Activated CD4-positive, alpha-beta T cell treated with anti-CD3 and anti-CD28 coated beads for 24 hours (primary cell): ENCODE data around the gene ASXL1.
"Not testable (repeated sequence)": the region's sequence is repeated elsewhere in the genome, so short reads cannot be mapped to it uniquely, and the experiment has no call there.

Experiments used
- DNase-seq, 2 donors: peaks; one replicate each; pipeline ENCODE4 v3.0.0-alpha.2; 2020; ENCODE audit warnings: low read depth in 2 of 2

ASXL1 gene

GRCh38 chr20:32337937-32338661 lies 20.0 kb upstream of the ASXL1 start:
- no peak for DNase-seq

- DNase-seq: no peak
Measured at GRCh38 chr20:32338665-32339064, 19.5 kb upstream of the ASXL1 start.

- DNase-seq: no peak
Measured at GRCh38 chr20:32339116-32339515, 19.0 kb upstream of the ASXL1 start.

- not testable (repeated sequence) for DNase-seq
Measured at GRCh38 chr20:32341053-32341452, 17.1 kb upstream of the ASXL1 start.

- no peak for DNase-seq
Measured at GRCh38 chr20:32343439-32343838, 14.7 kb upstream of the ASXL1 start.

- DNase-seq: no peak
Measured at GRCh38 chr20:32344835-32345506, 13.2 kb upstream of the ASXL1 start.

- no peak for DNase-seq
Measured at GRCh38 chr20:32348207-32348606, 9.9 kb upstream of the ASXL1 start.

GRCh38 chr20:32350421-32350820 lies 7.7 kb upstream of the ASXL1 start:
- DNase-seq: no peak

GRCh38 chr20:32352121-32352720 lies 5.9 kb upstream of the ASXL1 start:
- no peak for DNase-seq

- no peak for DNase-seq
Measured at GRCh38 chr20:32353848-32354496, 4.2 kb upstream of the ASXL1 start.

- no peak for DNase-seq
Measured at GRCh38 chr20:32354592-32355416, 3.3 kb upstream of the ASXL1 start.

- DNase-seq: no peak
Measured at GRCh38 chr20:32355417-32355841, 2.7 kb upstream of the ASXL1 start.

- not testable (repeated sequence) for DNase-seq
Measured at GRCh38 chr20:32355907-32356621, 2.1 kb upstream of the ASXL1 start.

- DNase-seq: no peak
Measured at GRCh38 chr20:32356622-32357374, 1.3 kb upstream of the ASXL1 start.

- no peak for DNase-seq
Measured at GRCh38 chr20:32357375-32357868, 709 bp upstream of the ASXL1 start.

- no peak for DNase-seq
Measured at GRCh38 chr20:32358632-32358882, 426 bp downstream of the ASXL1 start.

- DNase-seq: peak; percentile 66 to 73
Measured at GRCh38 chr20:32358883-32359632, 927 bp downstream of the ASXL1 start.

GRCh38 chr20:32359633-32360332 lies 1.7 kb downstream of the ASXL1 start:
- no peak for DNase-seq

- DNase-seq: no peak
Measured at GRCh38 chr20:32360333-32360634, 2.2 kb downstream of the ASXL1 start.
